ENCODE results near the gene ARRB2.
A peak's percentile ranks its signal among the peaks of the same experiment; 100 is the strongest.
"Not testable (repeated sequence)": the region's sequence is repeated elsewhere in the genome, so short reads cannot be mapped to it uniquely, and the experiment has no call there.

The ARRB2 gene

DNA sequence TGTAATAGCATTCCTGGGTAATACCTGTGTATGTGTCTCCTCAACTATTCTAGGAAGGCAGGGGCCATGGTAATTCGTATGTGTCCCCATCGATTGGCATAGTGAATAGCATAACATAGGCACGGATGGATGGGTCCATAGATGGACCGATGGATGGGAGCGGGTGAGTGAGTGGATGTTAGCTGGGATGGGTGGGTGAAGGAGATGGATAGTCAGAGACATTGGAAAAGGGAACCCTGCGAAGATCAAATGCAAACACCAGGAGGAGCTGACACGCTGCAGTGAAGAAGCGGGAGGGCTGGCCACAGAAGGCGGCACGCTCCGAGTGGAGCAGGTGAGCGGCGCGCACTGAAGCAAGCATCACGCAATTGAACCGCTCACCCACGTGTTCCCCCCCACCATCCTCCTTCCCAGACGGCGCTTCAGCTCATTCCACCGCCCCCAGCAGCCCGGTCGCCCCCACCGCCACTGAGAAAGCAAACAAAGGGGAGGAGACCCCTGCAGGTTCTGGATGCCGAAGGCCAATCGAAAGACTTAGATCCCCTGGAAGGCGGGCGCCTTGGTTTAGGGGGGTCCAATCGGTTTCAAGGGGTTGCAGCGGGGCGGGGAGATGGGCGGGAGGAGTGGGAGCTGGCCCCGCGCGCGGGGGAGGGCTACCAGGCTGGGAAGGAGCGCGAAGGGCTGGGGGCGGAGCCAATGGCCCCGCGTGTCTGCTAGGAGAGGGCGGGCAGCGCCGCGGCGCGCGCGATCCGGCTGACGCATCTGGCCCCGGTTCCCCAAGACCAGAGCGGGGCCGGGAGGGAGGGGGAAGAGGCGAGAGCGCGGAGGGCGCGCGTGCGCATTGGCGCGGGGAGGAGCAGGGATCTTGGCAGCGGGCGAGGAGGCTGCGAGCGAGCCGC, at the start of gene ARRB2:
Gene ARRB2, plus strand, starts transcription at position 839 of the 899 bp plus-strand sequence. CDS start 90 bp downstream, outside the sequence.
- DNase-seq (ENCODE audit: low read depth in 2 of 3, low spot score in 1 of 3) = peak; percentile 92 to 97 (median 96)

DNA sequence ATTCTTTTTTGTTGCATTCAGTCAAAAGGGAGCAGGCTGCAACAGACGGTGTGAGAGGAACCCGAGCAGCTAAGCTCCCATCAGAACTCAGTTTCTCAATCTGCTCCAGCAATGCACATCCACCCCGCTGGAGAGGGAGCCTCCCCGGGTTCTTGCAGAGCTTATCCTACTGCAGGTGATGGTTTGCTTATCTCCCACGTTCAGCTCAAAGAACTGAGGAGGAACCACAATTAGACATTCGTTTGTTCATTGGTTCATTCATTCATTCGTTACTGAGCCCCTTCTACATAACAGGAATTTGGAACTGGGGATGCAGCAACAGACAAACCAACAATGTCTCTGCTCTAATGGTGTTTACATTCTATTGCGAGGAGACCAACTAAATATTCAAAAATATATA, 46.7 kb upstream of the ARRB2 start:
- no peak for DNase-seq (ENCODE audit: low read depth in 2 of 3, low spot score in 1 of 3)

DNA sequence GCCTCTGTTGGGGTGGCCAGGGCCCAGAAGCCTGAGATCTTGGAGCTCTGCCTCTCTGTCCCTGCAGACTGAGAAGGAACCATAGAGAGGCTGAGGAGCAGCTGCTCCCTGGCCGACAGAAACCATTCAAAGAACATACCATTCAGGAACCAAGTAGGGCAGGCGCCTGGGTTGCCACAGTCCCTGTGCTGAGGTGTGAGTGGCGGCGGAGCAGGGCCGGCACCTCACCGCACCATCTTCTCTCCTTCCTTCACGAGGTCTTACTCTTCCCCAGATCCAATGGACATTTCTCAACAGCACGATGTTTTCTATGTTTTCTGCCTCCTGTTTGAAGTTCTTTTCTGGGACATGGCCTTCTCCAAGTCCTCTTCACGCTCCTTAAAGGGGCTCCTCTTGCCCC, 46.2 kb upstream of the ARRB2 start:
- DNase-seq (ENCODE audit: low read depth in 2 of 3, low spot score in 1 of 3) = no peak

DNA sequence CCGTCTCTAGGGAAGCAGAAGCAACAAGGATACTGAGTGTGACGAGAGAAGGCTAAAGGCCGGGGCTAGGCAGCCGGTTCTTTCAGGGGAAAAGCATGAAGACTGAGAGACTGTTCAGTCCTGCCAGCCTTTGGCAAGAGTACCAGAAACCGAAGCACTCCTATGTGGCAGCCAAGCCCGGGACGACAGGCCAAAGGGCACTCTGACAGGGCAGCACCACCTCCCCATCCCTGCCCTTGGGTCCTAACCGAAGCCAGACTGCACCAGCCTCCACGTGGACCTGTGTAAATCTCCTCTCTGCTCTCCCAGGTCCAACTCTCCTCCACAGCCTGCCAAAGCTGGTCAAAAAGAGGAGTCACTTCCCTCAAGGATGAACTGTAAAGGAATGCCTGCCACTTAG, 45.4 kb upstream of the ARRB2 start:
- DNase-seq (ENCODE audit: low read depth in 2 of 3, low spot score in 1 of 3) = no peak

DNA sequence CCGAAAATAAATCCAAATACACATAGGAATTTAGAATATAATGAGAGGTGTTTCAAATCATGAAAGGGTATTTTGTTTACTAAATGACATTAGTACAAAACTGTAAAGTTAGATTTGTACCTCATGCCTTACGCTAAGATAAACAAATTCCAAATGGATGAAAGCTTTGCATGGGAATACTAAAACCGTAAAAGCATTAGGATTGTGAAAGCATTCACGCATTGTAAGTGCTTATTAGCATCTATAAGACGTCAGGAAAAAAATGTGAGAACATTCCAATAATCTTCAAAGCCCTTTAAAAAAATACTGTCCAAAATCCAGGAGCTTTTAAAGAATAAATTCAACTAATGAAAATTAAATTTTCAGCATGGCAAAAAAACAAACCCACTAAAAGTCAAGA, 44.1 kb upstream of the ARRB2 start:
- no peak for DNase-seq (ENCODE audit: low read depth in 2 of 3, low spot score in 1 of 3)

DNA sequence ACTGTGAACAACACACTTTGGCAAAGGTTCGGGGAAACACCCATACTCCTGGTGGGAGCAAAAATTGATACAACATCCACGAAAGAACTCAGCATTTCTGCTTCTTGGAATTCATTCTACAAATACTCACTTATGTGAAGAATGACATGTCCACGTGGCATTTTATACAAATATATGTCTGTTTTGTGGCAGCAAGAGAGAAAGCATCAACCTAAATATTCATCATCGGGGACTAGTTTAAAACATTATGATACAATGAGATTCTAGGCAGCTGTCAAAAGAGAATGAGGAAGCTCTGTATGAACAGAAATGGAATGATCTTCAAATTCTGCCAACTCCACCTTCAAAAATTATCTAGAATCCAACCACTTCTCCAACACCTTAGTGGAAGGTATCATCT, 43.3 kb upstream of the ARRB2 start:
- DNase-seq (ENCODE audit: low read depth in 2 of 3, low spot score in 1 of 3) = no peak

DNA sequence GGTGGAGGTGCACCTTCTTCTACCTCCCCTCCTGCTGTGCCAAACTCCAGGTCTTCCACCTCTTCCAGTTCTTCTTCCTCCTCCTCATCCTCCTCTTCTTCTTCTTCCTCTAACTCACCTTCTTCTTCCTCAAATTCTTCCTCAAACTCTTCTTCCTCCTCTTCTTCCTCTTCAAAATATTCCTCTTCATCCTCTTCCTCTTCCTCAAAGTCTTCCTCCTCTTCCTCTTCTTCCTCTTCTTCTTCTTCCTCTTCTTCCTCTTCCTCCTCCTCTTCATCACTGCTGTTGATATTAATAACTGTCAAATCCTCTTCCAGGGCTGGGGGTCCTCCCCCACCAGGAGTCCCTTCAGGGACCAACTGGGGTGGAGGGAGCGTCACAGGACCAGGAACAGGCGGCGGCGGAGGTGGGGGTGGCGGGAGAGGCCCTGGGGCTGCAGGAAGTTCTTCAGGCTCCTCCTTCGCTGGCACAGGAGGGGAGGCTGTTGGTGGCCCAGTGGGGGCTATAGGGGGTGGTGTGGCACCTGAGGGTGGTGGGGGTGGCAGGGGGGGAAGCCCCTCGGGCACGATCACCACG, 38.3 kb upstream of the ARRB2 start:
- no peak for DNase-seq (ENCODE audit: low read depth in 2 of 3, low spot score in 1 of 3)

DNA sequence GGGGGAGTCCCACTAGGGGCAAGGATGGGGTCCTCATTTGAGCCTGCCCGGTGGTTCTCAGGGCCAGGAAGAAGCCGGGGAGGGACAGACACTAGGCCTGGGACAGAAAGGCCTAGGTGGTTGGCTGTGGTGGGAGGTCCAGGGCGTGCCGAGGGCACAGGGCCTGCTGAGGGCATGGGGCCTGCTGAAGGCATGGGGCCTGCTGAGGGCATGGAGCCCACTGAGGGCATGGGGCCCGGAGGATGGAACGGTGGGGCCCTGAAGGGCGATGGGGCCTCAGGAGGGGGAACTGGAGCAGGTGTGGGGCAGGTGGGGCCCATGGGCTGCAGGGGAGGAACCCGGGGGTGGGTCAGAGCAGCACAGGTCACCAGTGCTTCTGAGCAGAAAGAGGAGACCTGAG, 37.7 kb upstream of the ARRB2 start:
- no peak for DNase-seq (ENCODE audit: low read depth in 2 of 3, low spot score in 1 of 3)

DNA sequence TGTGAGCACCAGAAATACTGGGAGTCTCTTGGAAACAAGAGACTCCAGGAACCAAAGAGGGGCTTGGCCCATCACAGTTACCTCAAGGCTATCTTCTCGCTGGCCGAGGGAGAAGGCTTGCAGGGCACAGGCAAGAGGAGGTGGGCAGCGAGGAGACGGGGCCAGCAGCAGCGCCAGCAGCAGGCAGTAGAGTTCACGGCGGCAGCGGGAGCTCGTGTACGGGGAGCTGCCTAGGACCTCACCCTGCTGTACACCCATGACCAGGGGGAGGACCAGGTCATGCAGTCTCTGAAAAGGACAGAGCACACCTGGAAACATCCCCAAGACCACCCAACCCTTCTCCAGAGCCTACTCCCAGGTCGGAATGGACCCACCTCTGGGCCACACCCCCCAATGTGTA, 37.3 kb upstream of the ARRB2 start:
- no peak for DNase-seq (ENCODE audit: low read depth in 2 of 3, low spot score in 1 of 3)

DNA sequence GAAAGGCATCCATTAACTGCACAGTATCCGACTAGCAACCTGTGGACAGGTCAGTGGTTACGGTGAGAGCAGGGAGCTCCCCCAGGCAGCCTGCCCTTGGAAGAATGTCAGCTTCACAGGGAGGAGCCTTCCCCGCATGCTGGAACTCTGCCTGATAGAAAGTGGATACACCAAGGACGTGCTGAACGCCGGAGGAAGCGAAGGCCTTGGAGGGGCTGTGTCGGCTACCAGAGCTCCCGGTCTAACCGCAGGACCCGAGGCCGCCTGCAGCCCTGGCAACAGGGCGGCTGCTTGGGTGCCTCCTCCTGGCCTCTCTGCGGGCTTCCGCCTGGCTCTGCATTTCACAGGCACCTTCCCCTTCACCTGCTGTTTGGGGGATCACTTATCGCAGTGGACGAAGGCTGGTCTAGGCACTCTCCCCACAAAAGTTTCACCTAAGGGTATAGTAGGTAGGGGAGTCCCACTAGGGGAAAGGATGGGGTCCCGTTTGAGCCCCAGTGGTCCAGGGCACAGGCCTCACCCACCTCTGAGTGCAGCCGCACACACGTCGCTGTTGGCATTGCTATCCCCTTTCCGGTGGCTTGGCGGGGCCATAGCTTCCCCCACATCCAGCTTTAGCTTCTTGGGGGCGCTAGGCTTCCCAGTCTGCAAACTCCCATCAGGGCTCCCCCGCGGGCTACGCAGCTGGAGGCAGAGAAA, 36.3 kb upstream of the ARRB2 start:
- DNase-seq (ENCODE audit: low read depth in 2 of 3, low spot score in 1 of 3) = no peak

DNA sequence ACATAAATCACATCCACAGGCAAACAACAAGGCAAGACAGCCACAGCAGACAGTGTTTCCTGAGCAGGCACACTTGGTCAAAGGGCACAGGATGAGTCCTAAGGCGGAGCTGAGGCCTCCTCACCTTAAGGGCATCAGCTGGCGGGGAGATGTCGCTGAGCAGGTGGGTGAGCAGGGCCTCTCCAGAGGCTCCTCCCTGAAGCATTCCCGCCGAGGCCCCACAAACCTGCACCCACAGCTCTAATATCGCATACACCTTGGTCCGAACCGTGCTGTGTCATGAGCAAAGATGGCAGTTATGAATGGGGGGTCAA, 35.8 kb upstream of the ARRB2 start:
- DNase-seq (ENCODE audit: low read depth in 2 of 3, low spot score in 1 of 3) = no peak

DNA sequence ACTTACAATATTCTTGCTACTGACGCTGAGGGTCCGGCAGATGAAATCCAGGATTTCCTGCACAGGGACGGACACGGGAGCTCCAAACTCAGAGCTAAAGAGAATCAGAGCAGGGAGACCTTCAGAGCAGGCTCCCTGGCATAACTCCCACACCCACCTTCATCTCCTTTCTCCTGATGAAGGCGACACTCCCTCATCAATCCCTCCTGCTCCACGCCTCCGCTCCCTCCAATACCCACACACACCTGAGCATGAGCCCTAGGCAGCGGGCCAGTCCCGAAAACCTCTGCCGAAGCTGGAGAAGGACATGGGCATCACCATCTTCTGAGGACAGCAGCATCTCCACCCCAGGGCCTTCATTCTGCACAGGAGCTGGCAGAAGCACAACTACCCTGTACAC, 34.6 kb upstream of the ARRB2 start:
- no peak for DNase-seq (ENCODE audit: low read depth in 2 of 3, low spot score in 1 of 3)

DNA sequence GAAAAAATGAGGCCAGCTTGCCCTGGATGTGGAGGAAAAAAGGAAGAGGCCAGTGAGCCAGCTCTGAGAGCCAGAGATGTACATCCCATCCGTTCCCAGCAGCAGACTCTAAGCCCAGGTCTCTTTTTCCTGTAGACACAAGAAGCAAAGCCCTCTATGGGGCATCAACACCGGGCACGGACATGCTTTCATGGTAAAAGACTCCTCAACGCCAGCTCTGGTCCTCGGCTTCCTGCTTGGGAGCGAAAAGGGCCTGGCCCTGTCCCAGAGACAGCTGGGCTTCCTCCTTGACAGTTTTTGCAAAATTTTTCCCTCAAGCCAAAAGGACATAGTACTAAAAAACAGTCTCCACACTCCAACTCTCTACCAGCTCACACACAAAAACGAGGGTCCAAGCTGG, 33.6 kb upstream of the ARRB2 start:
- no peak for DNase-seq (ENCODE audit: low read depth in 2 of 3, low spot score in 1 of 3)

DNA sequence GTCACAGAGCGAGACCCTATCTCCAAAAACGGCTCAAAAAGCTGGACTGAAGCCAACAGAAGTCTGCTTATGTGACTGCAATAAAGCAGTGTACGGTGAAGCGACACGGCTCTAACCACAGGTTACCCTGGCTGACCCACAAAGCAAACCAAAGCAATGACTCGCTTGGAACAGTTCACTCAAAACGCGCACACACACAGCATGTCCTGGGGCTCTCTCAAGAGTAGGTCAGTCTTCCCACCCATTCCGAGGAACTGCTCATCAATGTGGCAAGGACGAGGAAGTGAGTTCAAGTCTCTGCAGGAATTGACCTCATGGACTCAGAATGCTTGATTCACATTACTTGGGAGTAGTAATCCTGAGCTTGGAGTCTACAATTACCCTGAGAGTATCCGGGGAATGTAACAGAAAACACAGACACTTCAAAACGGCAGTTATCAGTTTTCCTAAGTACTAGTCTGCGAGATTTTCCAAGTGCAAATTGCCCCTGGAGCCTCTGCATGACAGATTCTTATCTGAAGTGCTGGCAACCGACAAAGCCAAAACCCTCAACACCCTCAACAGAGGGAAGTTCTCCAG, 31.9 kb upstream of the ARRB2 start:
- DNase-seq (ENCODE audit: low read depth in 2 of 3, low spot score in 1 of 3) = peak in 2 of 3 donors; percentile 18 to 27

DNA sequence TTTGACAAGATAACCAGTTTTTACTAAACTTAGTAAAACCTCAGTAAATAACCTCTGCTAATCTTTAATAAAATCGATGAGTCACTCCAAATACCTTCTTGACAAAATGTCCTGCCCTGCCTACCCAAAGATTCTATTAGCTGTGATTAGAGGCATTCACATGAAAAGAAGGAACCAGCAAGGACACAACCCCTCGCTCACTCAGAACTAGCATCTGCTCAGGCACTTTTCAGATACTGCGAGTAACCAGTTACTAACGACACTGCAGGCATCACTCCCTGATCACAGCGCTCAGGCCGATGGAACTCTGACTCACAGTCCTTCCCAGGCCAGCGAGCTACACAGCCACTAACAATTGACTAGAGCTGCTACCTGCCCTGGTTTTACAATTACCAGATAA, 30.8 kb upstream of the ARRB2 start:
- no peak for DNase-seq (ENCODE audit: low read depth in 2 of 3, low spot score in 1 of 3)

DNA sequence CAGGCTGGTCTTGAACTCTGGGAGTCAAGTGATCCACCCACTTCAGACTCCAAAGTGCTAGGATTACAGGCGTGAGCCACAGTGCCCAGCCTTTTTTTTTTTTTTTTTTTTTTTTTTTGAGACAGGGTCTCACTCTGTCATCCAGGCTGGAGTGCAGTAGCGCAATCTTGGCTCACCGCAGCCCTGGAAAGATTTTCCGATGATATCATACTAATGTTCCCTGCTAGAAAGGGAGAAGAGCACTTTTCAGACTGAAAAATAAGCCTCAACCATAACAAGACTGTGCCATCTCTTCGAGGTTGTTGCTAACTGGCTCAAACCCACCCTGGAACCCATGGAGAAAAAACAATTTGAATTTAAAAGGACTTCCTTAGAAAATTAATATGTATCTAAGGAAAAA, 26.7 kb upstream of the ARRB2 start:
- not testable (repeated sequence) for DNase-seq (ENCODE audit: low read depth in 2 of 3, low spot score in 1 of 3)

DNA sequence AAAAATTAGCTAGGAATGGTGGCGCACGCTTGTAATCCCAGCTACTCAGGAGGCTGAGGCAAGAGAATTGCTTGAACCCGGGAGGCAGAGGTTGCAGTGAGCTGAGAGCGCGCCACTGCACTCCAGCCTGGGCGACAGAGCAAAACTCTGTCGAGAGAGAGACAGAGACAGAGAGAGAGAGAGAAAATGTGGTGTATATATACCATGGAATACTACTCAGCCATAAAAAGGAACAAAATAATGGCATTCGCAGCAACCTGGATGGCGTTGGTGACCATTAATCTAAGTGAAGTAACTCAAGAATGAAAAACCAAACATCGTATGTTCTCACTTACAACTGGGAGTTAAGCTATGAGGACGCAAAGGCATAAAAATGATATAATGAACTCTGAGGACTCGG, 20.6 kb upstream of the ARRB2 start:
- not testable (repeated sequence) for DNase-seq (ENCODE audit: low read depth in 2 of 3, low spot score in 1 of 3)

DNA sequence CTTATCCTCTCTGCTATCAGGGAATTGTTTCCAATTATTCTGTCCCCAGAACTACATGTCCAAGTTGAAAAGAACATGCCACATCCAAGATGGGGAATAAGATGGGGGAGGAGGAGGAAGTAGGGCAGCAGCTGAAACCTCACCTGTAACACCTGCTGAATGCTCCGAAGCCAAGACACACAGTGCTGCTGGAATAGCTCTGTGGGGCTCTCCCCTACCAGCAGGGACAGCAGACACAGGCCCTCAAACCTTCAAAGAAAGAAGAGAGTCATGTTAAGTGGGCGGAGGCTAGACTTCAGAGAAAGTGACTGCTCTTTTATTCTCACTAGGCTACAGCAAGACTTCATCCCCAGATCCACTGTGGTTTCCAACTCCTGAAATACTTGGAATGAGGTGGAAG, 19.7 kb upstream of the ARRB2 start:
- no peak for DNase-seq (ENCODE audit: low read depth in 2 of 3, low spot score in 1 of 3)

DNA sequence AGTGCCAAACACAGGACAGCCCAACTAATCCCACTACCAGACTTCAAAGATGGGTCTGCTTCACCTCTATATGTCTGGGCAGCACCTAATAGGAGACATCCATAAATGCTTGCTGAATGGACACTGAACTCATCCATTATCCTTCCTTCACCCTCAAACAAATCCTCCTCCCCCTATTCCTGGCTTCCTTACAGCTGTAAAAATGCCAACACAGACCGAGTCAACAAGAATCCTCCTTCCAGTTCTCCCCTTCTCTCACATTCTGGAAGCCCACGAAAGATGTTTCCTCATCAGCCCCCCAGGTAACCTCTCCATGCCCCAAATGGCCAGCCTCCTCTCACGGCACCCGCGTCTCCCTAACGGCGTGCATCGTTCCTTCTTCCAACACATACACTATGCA, 18.7 kb upstream of the ARRB2 start:
- no peak for DNase-seq (ENCODE audit: low read depth in 2 of 3, low spot score in 1 of 3)

DNA sequence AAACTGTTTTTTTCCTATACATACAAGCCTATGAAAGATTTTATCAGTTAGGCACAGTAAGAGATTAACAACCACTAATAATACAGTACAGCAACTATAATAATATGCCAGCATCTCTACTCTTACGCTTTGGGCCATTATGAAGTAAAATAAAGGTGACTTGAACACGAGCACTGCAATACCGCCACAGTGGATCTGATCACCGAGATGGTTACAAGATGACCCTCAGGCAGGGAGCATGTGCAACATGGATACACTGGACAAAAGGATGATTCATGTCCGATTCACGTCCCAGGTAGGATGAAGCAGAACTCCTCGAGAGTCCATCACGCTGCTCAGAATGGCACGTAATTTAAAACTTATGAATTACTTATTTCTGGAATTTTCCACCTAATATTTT, 17.0 kb upstream of the ARRB2 start:
- no peak for DNase-seq (ENCODE audit: low read depth in 2 of 3, low spot score in 1 of 3)

DNA sequence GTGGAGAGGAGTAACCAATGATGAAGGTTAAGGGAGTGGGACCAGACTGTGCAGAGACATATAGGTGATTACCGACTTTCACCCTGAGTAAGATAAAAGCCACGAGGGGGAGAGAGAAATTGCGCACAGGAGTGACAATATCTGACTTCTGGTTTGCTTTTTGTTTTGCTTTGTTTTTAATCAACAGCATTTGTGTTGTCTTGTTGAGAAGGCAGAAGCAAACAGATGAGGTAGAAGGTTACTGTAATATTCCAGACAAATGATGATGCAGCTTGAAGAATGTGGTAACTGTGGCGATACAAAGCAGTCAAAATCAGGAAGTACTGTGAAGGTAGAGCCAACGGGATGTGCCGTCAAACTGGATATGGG, 14.0 kb upstream of the ARRB2 start:
- DNase-seq (ENCODE audit: low read depth in 2 of 3, low spot score in 1 of 3) = no peak

DNA sequence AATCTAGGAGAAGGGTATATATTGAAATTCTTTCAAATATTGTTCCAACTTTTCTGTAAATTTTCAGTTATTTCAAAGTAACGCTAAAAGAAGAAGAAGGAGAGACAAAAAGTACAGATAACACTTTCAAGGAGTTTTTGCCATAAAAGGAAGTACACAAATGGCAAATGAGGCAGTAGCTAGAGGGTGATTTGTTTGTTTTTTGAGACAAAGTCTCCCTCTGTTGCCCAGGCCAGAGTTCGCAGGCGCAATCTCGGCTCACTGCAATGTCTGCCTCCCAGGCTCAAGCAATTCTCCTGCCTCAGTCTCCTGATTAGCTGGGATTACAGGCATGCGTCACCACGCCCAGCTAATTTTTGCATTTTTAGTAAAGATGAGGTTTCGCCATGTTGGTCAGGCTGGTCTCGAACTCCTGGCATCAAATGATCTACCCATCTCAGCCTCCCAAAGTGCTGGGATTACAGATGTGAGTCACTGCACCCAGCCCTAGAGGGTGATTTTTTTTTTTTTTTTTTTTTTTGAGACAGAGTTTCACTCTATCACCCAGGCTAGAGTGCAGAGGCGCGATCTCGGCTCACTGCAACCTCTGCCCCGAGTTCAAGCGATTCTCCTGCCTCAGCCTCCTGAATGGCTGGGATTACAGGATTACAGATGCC, 10.9 kb upstream of the ARRB2 start:
- not testable (repeated sequence) for DNase-seq (ENCODE audit: low read depth in 2 of 3, low spot score in 1 of 3)

All from stimulated activated CD4-positive, alpha-beta T cell treated with anti-CD3 and anti-CD28 coated beads, Interleukin-12 subunit alpha, Interleukin-12 subunit beta, amount 100 ng/mL, for 48 hours (primary cell).